GM19035 (cell line): ENCODE data around the gene COL21A1.

ENCODE experiments used
- ATAC-seq: cut with Tn5 transposase; IDR thresholded peaks from one replicate; pipeline ENCODE4 v1.9.1; 2021; ENCODE audit not compliant: unreplicated experiment

The COL21A1 gene

GRCh38 chr6:56140090-56140489, 107.3 kb downstream of the COL21A1 start:
- no peak for ATAC-seq

DNA sequence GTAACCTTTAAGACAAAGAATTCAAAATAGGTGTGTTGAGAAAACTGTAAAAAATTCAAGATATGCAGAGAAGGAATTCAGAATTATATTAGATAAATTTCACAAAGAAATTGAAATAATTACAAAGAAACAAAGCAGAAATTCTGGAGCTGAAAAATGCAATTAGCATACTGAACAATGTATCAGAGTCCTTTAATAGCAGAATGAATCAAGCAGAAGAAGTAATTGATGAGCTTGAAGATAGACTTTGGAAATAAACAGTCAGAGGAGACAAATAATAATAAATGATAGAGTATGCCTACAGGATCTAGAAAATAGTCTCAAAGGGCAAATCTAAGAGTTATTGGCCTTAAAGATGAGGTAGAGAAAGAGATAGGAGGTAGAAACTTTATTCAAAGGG, 131.7 kb downstream of the COL21A1 start:
- no peak for ATAC-seq

GRCh38 chr6:56109149-56109548, 138.2 kb downstream of the COL21A1 start:
- ATAC-seq: no peak

- no peak for ATAC-seq
These were observed 141.1 kb downstream of the COL21A1 start for GRCh38 chr6:56106231-56106630.

DNA sequence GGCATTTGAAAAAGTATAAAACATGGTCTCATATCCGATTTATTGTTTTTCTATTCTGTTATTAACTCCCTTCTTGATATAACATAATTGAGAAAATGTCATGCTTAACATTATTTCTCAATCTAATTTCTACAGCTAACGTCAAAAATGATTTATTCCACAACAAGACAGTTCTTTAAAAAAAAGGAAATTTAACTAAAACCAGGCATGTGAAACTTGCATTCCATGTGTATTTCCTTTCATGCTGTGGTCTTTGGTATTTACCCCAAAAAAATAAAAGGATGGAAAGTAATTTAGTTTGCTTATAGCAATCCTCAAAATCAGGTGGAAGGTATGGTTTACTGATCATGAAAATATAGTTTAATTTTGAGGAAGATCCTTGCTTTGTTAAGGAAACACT, 142.8 kb downstream of the COL21A1 start:
- ATAC-seq: no peak

GRCh38 chr6:56102216-56102615, 145.2 kb downstream of the COL21A1 start:
- ATAC-seq: no peak

- ATAC-seq: no peak
These were observed 146.2 kb downstream of the COL21A1 start for GRCh38 chr6:56101141-56101553.

DNA sequence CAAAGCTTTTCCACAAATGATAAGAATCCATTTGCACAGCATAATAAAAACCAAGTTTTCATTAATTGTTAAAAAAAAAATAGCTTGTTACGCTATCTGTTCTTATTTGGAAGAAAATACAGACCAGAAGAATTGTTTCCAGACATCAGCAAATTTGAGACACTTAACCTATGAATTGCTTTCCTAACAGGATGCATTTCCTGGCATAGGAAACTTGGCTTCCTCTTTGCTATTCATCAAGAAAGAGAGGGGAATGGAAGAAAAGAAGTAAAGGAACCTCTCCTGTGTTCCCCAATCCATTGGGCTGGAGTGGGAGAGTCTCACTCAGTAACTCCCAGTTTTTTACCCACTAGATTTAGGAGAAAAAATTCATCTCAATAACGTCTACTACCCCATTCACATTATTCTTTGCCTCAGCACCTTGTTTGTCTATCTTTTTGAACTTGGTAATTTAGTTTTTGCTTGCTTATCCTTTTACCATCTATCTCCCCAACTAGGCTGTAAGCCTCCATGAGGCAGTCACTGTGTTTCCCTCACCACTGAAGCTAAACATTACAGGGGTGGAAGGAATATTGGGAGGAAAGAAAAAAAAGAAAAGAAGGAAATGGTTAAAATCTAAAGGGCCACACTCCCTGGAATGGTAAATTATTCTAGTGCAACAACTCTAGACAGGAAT, 150.3 kb downstream of the COL21A1 start:
- no peak for ATAC-seq

DNA sequence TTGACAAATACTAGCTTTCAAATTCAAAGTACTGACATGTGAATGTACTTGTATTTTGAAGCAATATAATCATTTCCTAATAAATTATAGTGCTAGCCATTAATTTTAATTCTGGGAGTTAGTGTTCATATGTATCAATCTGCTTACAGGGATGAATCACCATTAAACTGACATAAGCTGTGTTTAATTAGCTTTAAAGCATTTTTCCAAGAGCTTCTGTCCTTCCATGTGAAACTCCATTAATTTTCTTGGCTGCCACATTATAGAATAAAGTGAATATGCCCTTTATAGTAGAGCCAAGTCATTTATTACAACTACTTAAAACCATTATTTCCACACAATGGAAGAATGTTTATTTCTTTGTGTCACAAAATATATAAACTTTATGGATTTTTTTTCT, 150.8 kb downstream of the COL21A1 start:
- no peak for ATAC-seq

- no peak for ATAC-seq
These were observed 153.6 kb downstream of the COL21A1 start for GRCh38 chr6:56093776-56094175.

DNA sequence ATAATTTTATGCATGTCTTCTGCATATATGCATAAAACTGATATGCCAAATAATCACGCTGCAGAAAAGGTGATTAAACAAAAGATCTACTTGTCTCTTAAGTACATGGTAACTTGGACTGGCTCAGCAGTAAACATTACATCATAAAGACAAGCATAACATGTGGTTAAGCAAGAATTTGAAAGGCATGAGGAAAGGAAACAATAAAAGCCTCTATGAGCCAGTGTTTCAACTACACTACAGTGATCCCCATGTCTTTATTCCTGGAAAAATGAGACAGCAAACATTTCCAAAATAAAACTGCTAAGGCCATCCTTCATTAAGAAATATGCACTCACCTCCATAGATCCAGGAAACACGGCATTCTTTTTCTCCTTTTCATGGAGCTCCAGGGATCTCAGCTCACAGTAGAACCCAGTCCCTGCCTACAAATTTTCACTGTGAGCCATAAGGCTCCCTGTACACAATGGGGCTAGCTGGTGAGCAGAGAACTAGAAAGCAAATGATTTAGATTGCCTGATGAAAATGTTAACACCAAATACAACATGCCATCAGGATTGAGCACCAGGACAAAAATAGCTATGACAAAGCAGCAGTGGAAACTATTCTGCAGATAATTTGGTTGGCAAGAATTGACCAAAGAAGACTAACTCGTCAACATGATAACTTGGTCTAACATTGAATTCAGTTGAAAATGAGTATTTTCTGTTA, 156.1 kb downstream of the COL21A1 start:
- no peak for ATAC-seq

DNA sequence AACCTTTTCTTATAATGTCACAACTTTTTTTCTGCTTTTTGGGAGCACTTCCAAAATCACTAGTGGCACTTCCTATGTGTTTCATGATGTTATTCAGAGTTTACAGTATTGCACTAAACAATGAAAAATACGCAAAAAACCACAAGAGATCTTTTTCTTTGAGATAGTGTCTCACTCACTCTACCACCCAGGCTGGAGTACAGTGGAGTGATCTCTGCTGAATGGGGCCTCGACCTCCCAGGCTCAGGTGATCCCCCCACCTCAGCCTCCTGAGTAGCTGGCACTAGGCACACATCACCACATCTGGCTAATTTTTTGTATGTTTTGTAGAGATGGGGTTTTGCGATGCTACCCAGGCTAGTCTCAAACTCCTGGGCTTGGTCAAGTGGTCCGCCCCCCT, 158.7 kb downstream of the COL21A1 start:
- no peak for ATAC-seq

DNA sequence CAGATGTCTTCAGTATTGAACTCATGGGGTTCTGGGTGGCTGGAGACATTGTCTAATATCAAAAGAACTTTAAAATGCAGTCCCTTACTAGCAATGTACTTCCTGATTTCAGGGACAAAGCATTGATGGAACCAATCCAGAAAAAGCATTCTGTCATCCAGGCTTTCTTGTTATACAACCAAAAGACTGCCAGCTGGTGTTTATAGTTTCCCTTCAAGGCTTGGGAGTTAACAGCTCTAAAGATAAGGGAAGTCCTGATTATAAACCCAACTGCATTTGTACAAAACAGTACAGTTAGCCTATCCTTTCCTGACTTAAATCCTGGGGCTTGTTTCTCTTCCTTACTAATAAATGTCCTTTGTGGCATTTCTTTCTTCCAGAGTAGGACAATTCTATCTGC, 160.0 kb downstream of the COL21A1 start:
- ATAC-seq: no peak

- no peak for ATAC-seq
These were observed 167.4 kb downstream of the COL21A1 start for GRCh38 chr6:56079751-56080540.

DNA sequence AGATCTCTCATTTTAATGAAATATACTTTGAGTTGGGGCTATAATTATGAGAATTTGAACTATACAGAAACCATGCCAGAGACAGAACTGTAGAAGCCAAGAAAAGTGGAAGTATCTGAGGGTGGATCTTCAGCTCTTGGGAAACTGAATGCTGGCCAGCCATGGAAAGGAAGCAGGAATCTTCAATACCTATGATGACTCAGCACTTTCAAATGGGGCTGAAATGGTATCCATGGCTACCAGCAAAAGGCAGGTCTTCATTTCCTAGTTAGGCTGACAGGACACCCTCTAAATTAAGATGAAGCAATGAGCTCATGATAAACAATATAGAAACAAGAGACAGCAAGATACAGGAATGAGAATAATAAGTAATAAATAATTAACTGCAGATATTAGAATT, 171.3 kb downstream of the COL21A1 start:
- ATAC-seq: no peak

DNA sequence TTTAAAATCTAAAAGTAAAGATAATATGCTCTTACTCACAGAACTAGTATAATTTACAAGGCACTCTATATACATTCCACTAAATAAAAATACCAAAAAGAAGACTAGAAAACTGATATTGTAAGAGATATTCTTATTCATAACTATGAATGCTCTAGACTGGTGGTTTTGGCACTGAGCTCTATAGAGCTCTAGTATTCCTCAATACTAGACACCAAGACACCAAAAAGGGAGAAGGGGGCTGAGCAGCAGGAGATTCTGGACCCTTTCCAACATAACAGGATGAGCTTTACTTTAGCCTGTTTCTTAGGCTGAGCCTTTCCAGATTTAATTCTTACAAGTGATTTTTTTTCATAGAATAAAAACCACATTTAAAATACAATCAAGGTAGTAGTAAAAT, 173.6 kb downstream of the COL21A1 start:
- no peak for ATAC-seq

DNA sequence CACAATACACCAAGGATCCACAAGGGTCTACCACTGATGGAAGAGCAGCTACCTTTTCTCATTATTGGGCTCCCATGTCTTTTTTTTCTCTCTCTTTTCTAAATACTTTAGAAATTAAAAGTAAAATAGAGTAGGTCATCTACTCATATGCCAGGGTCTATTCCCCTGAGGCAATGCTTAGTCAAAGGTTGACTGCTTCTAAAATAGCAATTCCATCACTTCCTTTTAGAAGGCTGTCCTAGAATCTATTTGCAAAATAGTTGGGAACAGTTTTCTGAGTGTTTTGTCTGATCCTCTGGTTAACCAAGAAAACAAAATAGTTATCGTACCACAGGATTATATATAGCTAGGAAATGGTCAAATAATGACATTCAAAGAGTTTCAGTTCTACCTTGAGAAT, 174.1 kb downstream of the COL21A1 start:
- ATAC-seq: no peak

- no peak for ATAC-seq
These were observed 174.5 kb downstream of the COL21A1 start for GRCh38 chr6:56072856-56073255.

DNA sequence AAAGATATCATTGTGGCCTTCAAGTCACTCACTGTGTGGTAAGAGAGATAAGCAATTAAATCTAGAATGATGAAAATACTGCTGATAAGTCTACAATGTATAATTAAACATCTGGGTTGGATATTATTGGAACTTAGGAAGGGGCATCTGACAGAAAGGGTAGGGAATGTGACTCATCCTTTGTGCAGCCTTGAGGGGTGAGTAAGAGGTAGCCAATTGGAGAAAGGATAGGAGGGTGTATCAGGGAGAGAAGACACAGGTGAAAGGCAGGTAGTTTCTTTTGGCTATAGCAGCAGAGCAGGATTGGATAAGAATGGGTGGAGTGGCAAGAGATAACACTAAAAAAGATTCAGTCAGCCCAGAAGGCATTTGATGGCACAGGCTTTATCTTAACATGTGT, 182.0 kb downstream of the COL21A1 start:
- no peak for ATAC-seq

DNA sequence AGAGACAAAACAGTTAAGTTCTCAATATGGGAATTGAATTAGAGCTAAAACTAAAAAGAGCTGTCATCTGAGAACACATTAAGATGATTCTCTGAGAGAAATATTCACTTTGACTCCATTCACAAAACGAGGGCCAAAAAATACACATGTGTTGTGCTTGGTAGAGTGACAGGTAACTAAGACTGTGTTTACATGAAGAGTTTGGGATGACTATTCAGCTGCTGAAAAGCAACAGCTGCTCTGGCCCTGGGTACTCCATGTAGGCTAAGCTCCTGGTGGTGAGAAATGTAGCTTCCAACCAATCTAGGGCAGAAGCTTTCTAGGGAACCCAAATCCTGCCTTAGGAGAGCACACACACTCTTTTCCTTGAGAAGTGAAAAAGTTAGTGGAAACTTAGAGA, 184.5 kb downstream of the COL21A1 start:
- ATAC-seq: no peak

GRCh38 chr6:56058636-56059035, 188.7 kb downstream of the COL21A1 start:
- ATAC-seq: no peak

DNA sequence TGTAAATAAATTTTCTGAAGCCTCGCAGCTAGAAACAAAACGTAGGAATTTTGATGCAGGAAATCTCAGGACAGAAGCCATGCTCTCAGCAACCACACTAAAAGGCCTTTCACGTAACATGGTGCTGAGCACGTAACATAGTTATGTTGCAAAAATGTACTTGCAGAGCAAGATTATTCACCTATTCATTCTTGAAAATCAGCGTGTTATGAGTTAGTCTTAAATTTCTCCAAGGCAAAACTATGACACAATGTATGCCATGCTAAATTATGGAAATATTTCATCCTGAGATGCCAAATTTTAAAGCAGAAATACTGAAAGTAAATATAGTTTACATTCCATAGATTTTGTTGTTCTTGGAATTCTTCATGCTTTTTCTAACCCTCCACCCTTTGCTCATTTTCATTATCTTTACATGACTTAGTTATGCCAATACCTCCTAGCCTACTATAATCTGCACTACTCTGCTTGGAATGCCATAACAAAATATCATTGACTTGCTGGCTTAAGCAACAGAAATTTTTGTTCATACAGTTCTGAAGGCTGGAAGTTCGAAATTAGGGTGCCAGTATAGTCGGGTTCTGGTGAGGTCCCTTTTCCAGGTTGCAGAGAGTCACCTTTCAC, 192.2 kb downstream of the COL21A1 start:
- ATAC-seq: no peak
